H9 (cell line): ENCODE data around the gene HK2. TPM values are rescaled to one million over a fixed set of nuclear protein-coding genes. Genes with fewer than 3 reads are reported as not detected.

Source experiments
- DNase-seq: peaks from one replicate; pipeline ENCODE4 v3.0.0-alpha.2; 2017
- H2AFZ ChIP-seq: one replicate; pipeline ENCODE4 v1.6.1; 2013; ENCODE audit warnings: mild to moderate bottlenecking, low read length, control low read depth, moderate library complexity
- H2AK5ac ChIP-seq: 2 replicates; pipeline ENCODE4 v1.6.1; 2013; ENCODE audit warnings: low read length, control low read depth, mixed read lengths; ENCODE audit not compliant: insufficient read length
- H2BK120ac ChIP-seq: one replicate; pipeline ENCODE4 v1.6.1; 2013; ENCODE audit warnings: low read depth, mild to moderate bottlenecking, low read length, control low read depth, inconsistent platforms; ENCODE audit not compliant: poor library complexity, severe bottlenecking
- H2BK12ac ChIP-seq: 2 replicates; pipeline ENCODE4 v1.6.1; 2013; ENCODE audit warnings: low read length, control low read depth, mixed read lengths, low read depth; ENCODE audit not compliant: insufficient read length
- H2BK15ac ChIP-seq: 2 replicates; pipeline ENCODE4 v1.6.1; 2013; ENCODE audit warnings: low read depth, low read length, control low read depth
- H2BK20ac ChIP-seq: one replicate; pipeline ENCODE4 v1.6.1; 2013; ENCODE audit warnings: low read depth, mild to moderate bottlenecking, low read length, control low read depth, inconsistent platforms; ENCODE audit not compliant: poor library complexity, severe bottlenecking
- H2BK5ac ChIP-seq: 2 replicates; pipeline ENCODE4 v1.6.1; 2013; ENCODE audit warnings: low read length, control low read depth, mixed read lengths; ENCODE audit not compliant: insufficient read length
- H3K14ac ChIP-seq: 2 replicates; pipeline ENCODE4 v1.6.1; 2013; ENCODE audit warnings: low read length, control low read depth; ENCODE audit not compliant: insufficient read depth
- H3K18ac ChIP-seq: 2 replicates; pipeline ENCODE4 v1.6.1; 2013; ENCODE audit warnings: low read depth, mild to moderate bottlenecking, mixed read lengths, low read length, control low read depth; ENCODE audit not compliant: insufficient read length
- H3K23ac ChIP-seq: 2 replicates; pipeline ENCODE4 v1.6.1; 2013; ENCODE audit warnings: low read length, control low read depth, mixed read lengths, low read depth; ENCODE audit not compliant: insufficient read length
- H3K23me2 ChIP-seq: 2 replicates; pipeline ENCODE4 v1.6.1; 2013; ENCODE audit warnings: low read depth, mild to moderate bottlenecking, mixed read lengths, low read length, control low read depth; ENCODE audit not compliant: insufficient read length, poor library complexity, severe bottlenecking
- H3K27ac ChIP-seq: 2 replicates; pipeline ENCODE4 v1.5.1; 2013; ENCODE audit warnings: low read length, control low read depth, mixed read lengths, low read depth; ENCODE audit not compliant: insufficient read length
- H3K27me3 ChIP-seq: 2 replicates; pipeline ENCODE4 v1.6.1; 2013; ENCODE audit warnings: low read length, control low read depth, inconsistent platforms; ENCODE audit not compliant: insufficient read depth
- H3K4ac ChIP-seq: 2 replicates; pipeline ENCODE4 v1.6.1; 2013; ENCODE audit warnings: low read depth, mild to moderate bottlenecking, control low read depth, inconsistent platforms, low read length, moderate library complexity
- H3K4me1 ChIP-seq: 2 replicates; pipeline ENCODE4 v1.6.1; 2013; ENCODE audit warnings: low read length, control low read depth, inconsistent platforms; ENCODE audit not compliant: insufficient read depth
- H3K4me2 ChIP-seq: 2 replicates; pipeline ENCODE4 v1.6.1; 2013; ENCODE audit warnings: low read length, control low read depth, mixed read lengths; ENCODE audit not compliant: insufficient read length, insufficient read depth
- H3K56ac ChIP-seq: 2 replicates; pipeline ENCODE4 v1.6.1; 2013; ENCODE audit warnings: low read depth, mild to moderate bottlenecking, mixed read lengths, low read length, control low read depth; ENCODE audit not compliant: insufficient read length
- H3K79me1 ChIP-seq: 2 replicates; pipeline ENCODE4 v1.6.1; 2013; ENCODE audit warnings: low read depth, mild to moderate bottlenecking, moderate library complexity, low read length, control low read depth, inconsistent platforms; ENCODE audit not compliant: insufficient read depth, poor library complexity, severe bottlenecking
- H3K79me2 ChIP-seq: 2 replicates; pipeline ENCODE4 v1.6.1; 2013; ENCODE audit warnings: low read length, control low read depth, inconsistent platforms; ENCODE audit not compliant: insufficient read depth
- H3K9ac ChIP-seq: 2 replicates; pipeline ENCODE4 v1.6.1; 2013; ENCODE audit warnings: low read length, control low read depth, mixed read lengths; ENCODE audit not compliant: insufficient read length; ENCODE audit errors: extremely low read depth
- H3K9me3 ChIP-seq: one replicate; pipeline ENCODE4 v1.6.1; 2013; ENCODE audit warnings: low read depth, low read length, inconsistent platforms; ENCODE audit not compliant: control insufficient read depth
- H3T11ph ChIP-seq: one replicate; pipeline ENCODE4 v1.6.1; 2013; ENCODE audit warnings: mild to moderate bottlenecking, low read length, control low read depth, inconsistent platforms
- H4K20me1 ChIP-seq: one replicate; pipeline ENCODE4 v1.6.1; 2013; ENCODE audit not compliant: control insufficient read depth, insufficient read length, insufficient read depth
- H4K5ac ChIP-seq: 2 replicates; pipeline ENCODE4 v1.6.1; 2013; ENCODE audit warnings: low read depth, mild to moderate bottlenecking, mixed read lengths, low read length, control low read depth; ENCODE audit not compliant: insufficient read length
- H4K8ac ChIP-seq: replicated peaks from 2 replicates; pipeline ENCODE4 v1.6.1; 2013; ENCODE audit warnings: low read length, control low read depth, mixed read lengths, low read depth; ENCODE audit not compliant: insufficient read length
- H4K91ac ChIP-seq: 2 replicates; pipeline ENCODE4 v1.6.1; 2013; ENCODE audit warnings: low read depth, mild to moderate bottlenecking, moderate library complexity, mixed read lengths, low read length, control low read depth; ENCODE audit not compliant: insufficient read length
- H3K27ac Mint-ChIP-seq, 3 experiments: 2 replicates in 2 of 3; 3 replicates in 1 of 3; pipeline ENCODE4 v1.8.0; 2020 to 2021; ENCODE audit warnings: mixed read lengths in 3 of 3, mild to moderate bottlenecking in 1 of 3, moderate library complexity in 1 of 3
- H3K27me3 Mint-ChIP-seq: 2 replicates; pipeline ENCODE4 v1.8.0; 2021; ENCODE audit warnings: low read depth, mild to moderate bottlenecking, moderate library complexity, mixed read lengths
- H3K36me3 Mint-ChIP-seq, 3 experiments: 2 replicates in 2 of 3; 3 replicates in 1 of 3; pipeline ENCODE4 v1.8.0; 2020 to 2021; ENCODE audit warnings: low read depth in 3 of 3, mixed read lengths in 3 of 3; ENCODE audit not compliant: insufficient read depth in 1 of 3
- H3K4me1 Mint-ChIP-seq, 2 experiments: 2 replicates each; pipeline ENCODE4 v1.8.0; 2020; ENCODE audit warnings: mixed read lengths in 2 of 2
- H3K4me3 Mint-ChIP-seq, 2 experiments: 2 replicates in 1 of 2; 3 replicates in 1 of 2; pipeline ENCODE4 v1.8.0; 2020 to 2021; ENCODE audit warnings: mild to moderate bottlenecking in 2 of 2, mixed read lengths in 2 of 2, moderate library complexity in 1 of 2
- H3K9me3 Mint-ChIP-seq, 2 experiments: 2 replicates in 1 of 2; 3 replicates in 1 of 2; pipeline ENCODE4 v1.8.0; 2020; ENCODE audit warnings: mild to moderate bottlenecking in 2 of 2, mixed read lengths in 2 of 2, moderate library complexity in 1 of 2
- WGBS: extraction: QIAGEN DNeasy Blood & Tissue Kit; methylation state at CpG from one replicate; pipeline ENCODE4 v1.1.7; 2013; ENCODE audit warnings: missing lambda C conversion rate, low lambda C conversion rate, mixed read lengths; ENCODE audit not compliant: insufficient read length; ENCODE audit errors: extremely low coverage; 5-methylcytosine and 5-hydroxymethylcytosine counted together
- total RNA-seq: library from RNA; stranded (reverse); gene quantifications from 2 replicates; pipeline ENCODE4 v1.2.1, GENCODE V29; 2021
- TF ChIP-seq, protein P1 (sequence below): fragments of 200-600 bp; sonication (generic); conservative IDR thresholded peaks from 3 replicates; pipeline ENCODE4 v1.8.0; 2021; ENCODE audit warnings: antibody characterized with exemption, mild to moderate bottlenecking

The HK2 gene
- total RNA-seq, 1 experiment from 2014 or later = 54.3 TPM

DNA sequence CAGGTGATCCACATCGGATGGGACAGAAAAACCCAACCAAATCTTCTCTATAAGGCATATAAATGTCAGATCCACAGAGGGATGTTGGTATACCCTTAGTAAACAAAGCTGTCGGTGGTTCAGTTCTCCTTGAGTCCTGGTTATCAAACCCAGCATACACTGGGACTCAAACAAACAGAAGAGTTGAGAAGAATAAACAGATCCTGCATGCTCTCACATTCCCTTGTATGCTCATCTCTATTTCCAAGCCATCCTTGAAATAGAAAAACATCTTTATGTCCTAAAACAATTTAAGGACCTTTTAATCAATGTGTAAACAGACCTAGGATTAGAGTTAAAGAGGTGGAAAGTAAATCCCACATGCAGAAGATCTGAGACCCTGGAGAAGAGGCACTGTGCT is 19.8 kb upstream of the HK2 start:
- Mint-ChIP-seq H3K27ac (no peak overlapping the region), H3K9me3 (no peaks in the 10 kb centered on the region)
- H3K27ac ChIP-seq = no peak overlapping the region

More for the DNA sequence above, 19.8 kb upstream of the HK2 start:
- Histone ChIP-seq H3K14ac (no peak overlapping the region), H2BK15ac (no peak overlapping the region), H2AK5ac (no peak overlapping the region), H2AFZ (no peak overlapping the region), H3K79me2 (no peaks in the 10 kb centered on the region), H2BK5ac (no peak overlapping the region), H3K23ac (no peak overlapping the region), H2BK20ac (no peak overlapping the region), H2BK12ac (no peak overlapping the region), H3K23me2 (no peaks in the 10 kb centered on the region), H3K4ac (no peak overlapping the region), H2BK120ac (no peak overlapping the region), H4K5ac (no peak overlapping the region), H3K4me2 (no peak overlapping the region), H4K8ac (no peak overlapping the region), H4K91ac (no peak overlapping the region), H3K9ac (no peak overlapping the region), H3K27me3 (no peaks in the 10 kb centered on the region), H3K79me1 (no peaks in the 10 kb centered on the region), H3K4me1 (no peaks in the 10 kb centered on the region), H3T11ph (no peak overlapping the region), H4K20me1 (no peaks in the 10 kb centered on the region), H3K18ac (no peak overlapping the region), H3K9me3 (no peaks in the 10 kb centered on the region), H3K56ac (no peak overlapping the region)
- TF ChIP-seq, protein P1, sequence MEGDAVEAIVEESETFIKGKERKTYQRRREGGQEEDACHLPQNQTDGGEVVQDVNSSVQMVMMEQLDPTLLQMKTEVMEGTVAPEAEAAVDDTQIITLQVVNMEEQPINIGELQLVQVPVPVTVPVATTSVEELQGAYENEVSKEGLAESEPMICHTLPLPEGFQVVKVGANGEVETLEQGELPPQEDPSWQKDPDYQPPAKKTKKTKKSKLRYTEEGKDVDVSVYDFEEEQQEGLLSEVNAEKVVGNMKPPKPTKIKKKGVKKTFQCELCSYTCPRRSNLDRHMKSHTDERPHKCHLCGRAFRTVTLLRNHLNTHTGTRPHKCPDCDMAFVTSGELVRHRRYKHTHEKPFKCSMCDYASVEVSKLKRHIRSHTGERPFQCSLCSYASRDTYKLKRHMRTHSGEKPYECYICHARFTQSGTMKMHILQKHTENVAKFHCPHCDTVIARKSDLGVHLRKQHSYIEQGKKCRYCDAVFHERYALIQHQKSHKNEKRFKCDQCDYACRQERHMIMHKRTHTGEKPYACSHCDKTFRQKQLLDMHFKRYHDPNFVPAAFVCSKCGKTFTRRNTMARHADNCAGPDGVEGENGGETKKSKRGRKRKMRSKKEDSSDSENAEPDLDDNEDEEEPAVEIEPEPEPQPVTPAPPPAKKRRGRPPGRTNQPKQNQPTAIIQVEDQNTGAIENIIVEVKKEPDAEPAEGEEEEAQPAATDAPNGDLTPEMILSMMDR = no peak
- Mint-ChIP-seq H3K4me1 (peaks cover 4 to 7% of the 10 kb centered on the region in 2 experiments; a peak in 3 of 4 replicates), H3K27me3 (peaks cover 10% of the 10 kb centered on the region), H3K36me3 (no peaks in the 10 kb centered on the region), H3K4me3 (no peak overlapping the region)
- WGBS = no CpG with 5 or more reads among the region's 2 CpGs
- no peak for DNase-seq
